Right lobe of liver (tissue), 4 donors: ENCODE data around the gene SAMD8.

Experiments used
- CTCF ChIP-seq, 4 donors: fragments of 200-600 bp in 3 of 4; fragments of 450-650 bp in 1 of 4; IDR thresholded peaks; one replicate each; pipeline versions ENCODE4 v1.5.1 to v1.8.0; 2016 to 2022; ENCODE audit warnings: antibody characterized with exemption in 4 of 4, mild to moderate bottlenecking in 2 of 4
- POLR2A ChIP-seq: fragments of 450-650 bp; IDR thresholded peaks from one replicate; pipeline ENCODE4 v1.6.1; 2017; ENCODE audit warnings: antibody characterized with exemption, mild to moderate bottlenecking
- donor health status: DM: no; HTN: no; CAD: no.
- donor health status: DM: no; HTN: no; CAD: no.
- donor health status: DM: no; HTN: yes; CAD: no.

DNA sequence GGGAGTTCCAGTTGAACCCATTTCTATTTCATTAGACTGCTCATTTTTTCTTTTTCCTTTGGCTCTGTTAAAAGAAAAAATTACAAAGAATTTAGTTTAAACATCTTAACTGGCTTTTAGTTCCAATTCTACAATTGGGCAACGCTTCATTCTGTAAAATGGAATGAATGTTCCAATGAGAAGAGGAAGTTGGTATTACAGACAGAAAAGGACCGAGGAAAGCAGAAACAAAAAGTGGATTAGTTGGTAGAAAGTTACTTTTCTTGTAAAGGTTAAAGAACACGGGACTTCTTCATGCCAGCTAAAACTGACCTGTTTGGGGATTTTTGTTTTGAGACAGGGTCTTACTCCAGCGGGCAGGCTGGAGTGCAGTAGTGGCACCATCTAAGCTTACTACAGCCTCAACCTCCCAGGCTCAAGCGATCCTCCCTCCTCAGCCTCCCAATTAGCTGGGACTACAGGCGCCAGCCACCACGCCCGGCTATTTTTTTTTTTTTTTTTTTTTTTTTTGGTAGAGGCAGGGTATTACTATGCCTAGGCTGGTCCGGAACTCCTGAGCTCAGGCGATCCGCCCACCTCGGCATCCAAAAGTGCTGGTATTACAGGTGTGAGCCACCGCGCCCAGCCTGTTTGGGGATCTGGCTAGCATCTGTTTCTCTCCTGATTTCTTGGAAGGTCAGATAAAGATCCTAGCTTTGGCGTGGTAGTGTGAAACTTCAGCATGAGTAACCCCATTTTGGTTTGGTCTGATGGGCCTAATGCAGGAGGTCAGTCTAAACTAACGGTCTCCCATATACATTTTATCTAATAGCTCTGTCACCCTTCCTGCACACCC, 97.8 kb downstream of the SAMD8 start:
- TF ChIP-seq CTCF (IDR thresholded peaks at IDR 0.05), result no peak
- TF ChIP-seq POLR2A, result no peak
